GM21423 (cell line): ENCODE measurements around the gene OXGR1.
"Not testable (repeated sequence)": the region's sequence is repeated elsewhere in the genome, so short reads cannot be mapped to it uniquely, and the experiment has no call there.

Experiments
- ATAC-seq: cut with Tn5 transposase; IDR thresholded peaks from one replicate; pipeline ENCODE4 v1.9.1; 2021; ENCODE audit warnings: mild to moderate bottlenecking, moderate library complexity; ENCODE audit not compliant: unreplicated experiment

The OXGR1 gene

GRCh38 chr13:97005625-97006262 is 11.5 kb upstream of the OXGR1 start:
- no peak for ATAC-seq

- no peak for ATAC-seq
Measured at GRCh38 chr13:97004886-97005285, 10.6 kb upstream of the OXGR1 start.

GRCh38 chr13:97004096-97004876 is 10.0 kb upstream of the OXGR1 start:
- ATAC-seq, result no peak

- ATAC-seq, result no peak
Measured at GRCh38 chr13:97003071-97003470, 8.8 kb upstream of the OXGR1 start.

- no peak for ATAC-seq
Measured at GRCh38 chr13:97002581-97002980, 8.3 kb upstream of the OXGR1 start.

- no peak for ATAC-seq
Measured at GRCh38 chr13:97001636-97002035, 7.4 kb upstream of the OXGR1 start.

- ATAC-seq, result no peak
Measured at GRCh38 chr13:97000295-97000925, 6.1 kb upstream of the OXGR1 start.

GRCh38 chr13:96999091-96999490 is 4.8 kb upstream of the OXGR1 start:
- no peak for ATAC-seq

- no peak for ATAC-seq
Measured at GRCh38 chr13:96998051-96998450, 3.8 kb upstream of the OXGR1 start.

GRCh38 chr13:96996886-96997285 is 2.6 kb upstream of the OXGR1 start:
- no peak for ATAC-seq

GRCh38 chr13:96996107-96996506 is 1.8 kb upstream of the OXGR1 start:
- ATAC-seq, result no peak

GRCh38 chr13:96994858-96995243 is 575 bp upstream of the OXGR1 start:
- no peak for ATAC-seq

- no peak for ATAC-seq
Measured at GRCh38 chr13:96993634-96994016, 651 bp downstream of the OXGR1 start.

- ATAC-seq, result no peak
Measured at GRCh38 chr13:96992633-96993032, 1.6 kb downstream of the OXGR1 start.

- ATAC-seq, result no peak
Measured at GRCh38 chr13:96991072-96991471, 3.2 kb downstream of the OXGR1 start.

GRCh38 chr13:96988441-96988840 is 5.8 kb downstream of the OXGR1 start:
- ATAC-seq, result no peak

- ATAC-seq, result peak; percentile 100
Measured at GRCh38 chr13:96984051-96984508, 10.2 kb downstream of the OXGR1 start.

- no peak for ATAC-seq
Measured at GRCh38 chr13:96982672-96983071, 11.6 kb downstream of the OXGR1 start.

GRCh38 chr13:96979861-96980260 is 14.4 kb downstream of the OXGR1 start:
- not testable (repeated sequence) for ATAC-seq

GRCh38 chr13:96968027-96968426 is 26.2 kb downstream of the OXGR1 start:
- ATAC-seq, result no peak

- ATAC-seq, result no peak
Measured at GRCh38 chr13:96967248-96967745, 27.0 kb downstream of the OXGR1 start.
